GM21360 (cell line): ENCODE data around the gene TEKTIP1.
"Not testable (repeated sequence)": the region's sequence is repeated elsewhere in the genome, so short reads cannot be mapped to it uniquely, and the experiment has no call there.

ENCODE experiments used
- ATAC-seq: cut with Tn5 transposase; IDR thresholded peaks from one replicate; pipeline ENCODE4 v1.9.1; 2021; ENCODE audit warnings: mild to moderate bottlenecking, moderate library complexity; ENCODE audit not compliant: unreplicated experiment

Gene TEKTIP1

DNA sequence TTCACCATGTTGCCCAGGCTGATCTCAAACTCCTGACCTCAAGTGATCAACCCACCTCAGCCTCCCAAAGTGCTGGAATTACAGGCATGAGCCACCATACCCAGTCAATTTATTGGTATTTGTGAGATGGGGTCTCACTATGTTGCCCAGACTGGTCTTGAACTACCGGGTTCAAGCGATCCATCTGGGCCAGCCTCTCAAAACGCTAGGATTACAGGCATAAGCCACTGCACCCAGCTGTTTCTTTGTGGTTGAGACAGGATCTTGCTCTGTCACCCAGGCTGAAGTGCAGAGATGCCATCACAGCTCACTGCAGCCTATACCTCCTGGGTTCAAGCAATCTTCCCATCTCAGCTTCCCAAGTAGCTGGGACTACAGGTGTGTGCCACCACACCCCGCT, 42.8 kb downstream of the TEKTIP1 start:
- not testable (repeated sequence) for ATAC-seq

DNA sequence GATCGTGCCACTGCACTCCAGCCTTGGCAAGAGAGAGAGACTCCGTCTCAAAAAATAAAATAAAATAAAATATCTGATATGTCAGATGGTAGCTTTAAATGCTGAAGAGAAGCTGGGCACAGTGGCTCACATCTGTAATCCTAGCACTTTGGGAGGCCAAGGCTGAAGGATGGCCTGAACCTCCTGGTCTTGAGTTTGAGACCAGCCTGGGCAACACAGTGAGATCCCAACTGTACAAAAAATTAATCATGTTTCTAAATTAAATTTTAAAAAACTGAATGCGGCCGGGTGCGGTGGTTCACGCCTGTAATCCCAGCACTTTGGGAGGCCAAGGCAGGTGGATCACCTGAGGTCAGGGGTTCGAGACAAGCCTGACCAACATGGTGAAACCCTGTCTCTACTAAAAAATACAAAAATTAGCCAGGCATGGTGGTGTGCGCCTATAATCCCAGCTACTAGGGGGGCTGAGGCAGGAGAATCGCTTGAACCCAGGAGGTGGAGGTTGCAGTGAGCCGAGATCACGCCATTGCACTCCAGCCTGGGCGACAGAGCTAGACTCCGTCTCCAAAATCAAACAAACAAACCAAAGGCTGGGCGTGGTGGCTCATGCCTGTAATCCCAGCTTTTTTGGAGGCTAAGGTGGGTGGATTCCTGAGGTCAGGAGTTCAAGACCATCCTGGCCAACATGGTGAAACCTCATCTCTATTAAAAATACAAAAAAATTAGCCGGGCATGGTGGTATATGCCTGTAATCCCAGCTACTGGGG, 45.2 kb downstream of the TEKTIP1 start:
- not testable (repeated sequence) for ATAC-seq

DNA sequence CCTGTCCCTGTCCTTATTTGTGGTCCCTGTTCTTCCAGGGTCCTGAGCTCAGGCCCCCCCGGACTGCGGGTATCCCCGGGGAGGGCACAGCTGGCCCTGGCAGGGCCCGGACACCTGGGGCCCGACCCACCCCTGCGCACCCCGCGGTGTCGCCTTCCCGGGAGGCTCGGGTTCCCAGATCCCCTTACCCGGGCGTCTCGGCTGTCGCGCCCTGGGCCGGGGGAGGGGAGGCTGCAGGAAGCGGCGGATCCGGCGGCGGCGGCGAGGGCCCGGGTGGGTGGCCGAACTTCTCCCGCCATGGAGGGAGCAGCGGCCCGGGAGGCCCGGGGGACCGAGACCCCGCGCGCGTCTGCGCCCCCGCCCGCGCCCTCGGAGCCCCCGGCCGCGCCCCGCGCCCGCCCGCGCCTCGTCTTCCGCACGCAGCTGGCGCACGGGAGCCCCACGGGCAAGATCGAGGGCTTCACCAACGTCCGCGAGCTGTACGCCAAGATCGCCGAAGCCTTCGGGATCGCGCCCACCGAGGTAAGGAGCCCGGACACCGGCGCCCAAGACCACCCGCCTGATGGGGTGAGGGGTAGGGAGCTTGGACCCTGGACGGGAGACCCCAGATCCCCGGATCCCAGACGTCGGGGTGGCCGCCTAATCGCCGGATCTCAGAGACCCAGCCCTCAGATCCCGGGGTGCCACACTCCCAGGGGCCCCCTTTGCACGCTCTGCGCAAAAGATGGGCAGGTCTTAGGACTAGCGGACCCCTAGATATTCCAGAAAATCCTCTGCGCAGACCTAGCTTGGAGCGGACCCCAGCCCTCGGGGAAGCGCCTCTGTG, 46.5 kb downstream of the TEKTIP1 start, which contains the start of gene GIPC3:
Gene GIPC3, plus strand, starts transcription at position 178 of the 826 bp plus-strand sequence. Its CDS starts 120 bp downstream, at position 298.
- no peak for ATAC-seq

DNA sequence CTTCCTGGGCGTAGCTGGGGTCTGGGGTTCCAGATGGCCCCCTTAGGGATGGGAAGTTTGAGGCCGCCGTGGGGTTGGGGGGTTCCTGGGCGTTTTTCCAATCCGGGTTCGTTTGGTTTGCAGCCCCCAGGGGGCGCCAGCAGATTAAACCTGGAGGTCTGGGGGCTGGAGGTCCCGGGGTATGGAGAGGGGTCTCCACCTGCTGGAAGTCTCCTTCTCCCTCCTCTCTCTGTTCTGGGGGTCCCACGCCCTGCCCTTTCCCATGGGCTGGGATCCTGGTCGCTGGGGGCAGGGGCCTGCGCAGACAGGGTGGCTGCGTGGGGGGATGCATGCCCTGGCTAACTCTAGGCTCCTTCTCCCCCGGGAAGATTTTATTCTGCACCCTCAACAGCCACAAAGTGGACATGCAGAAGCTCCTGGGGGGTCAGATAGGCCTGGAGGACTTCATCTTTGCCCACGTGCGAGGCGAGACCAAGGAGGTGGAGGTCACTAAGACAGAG, 47.2 kb downstream of the TEKTIP1 start:
- no peak for ATAC-seq

DNA sequence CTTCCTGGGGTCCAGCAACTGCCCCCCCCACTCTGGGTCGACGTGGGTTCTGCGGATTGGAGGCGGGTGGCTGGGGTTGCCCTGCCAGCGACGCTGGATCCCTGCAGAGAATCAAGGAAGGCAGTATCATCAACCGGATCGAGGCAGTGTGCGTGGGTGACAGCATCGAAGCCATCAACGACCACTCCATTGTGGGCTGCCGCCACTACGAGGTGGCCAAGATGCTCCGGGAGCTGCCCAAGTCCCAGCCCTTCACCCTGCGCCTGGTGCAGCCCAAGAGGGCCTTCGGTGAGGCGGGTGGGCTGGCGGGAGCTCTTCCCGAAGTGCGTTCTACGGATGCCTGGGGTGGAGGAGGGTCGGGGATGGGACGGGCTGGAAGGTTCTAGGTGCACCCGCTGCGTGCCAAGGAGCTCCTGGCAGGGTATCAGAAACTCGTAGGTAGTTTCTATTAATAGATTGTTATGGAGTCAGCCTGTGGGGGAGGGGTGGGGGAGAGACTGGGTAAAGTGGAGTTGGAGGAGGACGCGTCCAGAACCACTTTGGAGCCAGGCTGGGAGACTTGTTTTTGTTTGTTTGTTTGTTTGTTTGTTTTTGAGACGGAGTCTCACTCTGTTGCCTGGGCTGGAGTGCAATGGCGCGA, 47.9 kb downstream of the TEKTIP1 start:
- ATAC-seq: no peak

DNA sequence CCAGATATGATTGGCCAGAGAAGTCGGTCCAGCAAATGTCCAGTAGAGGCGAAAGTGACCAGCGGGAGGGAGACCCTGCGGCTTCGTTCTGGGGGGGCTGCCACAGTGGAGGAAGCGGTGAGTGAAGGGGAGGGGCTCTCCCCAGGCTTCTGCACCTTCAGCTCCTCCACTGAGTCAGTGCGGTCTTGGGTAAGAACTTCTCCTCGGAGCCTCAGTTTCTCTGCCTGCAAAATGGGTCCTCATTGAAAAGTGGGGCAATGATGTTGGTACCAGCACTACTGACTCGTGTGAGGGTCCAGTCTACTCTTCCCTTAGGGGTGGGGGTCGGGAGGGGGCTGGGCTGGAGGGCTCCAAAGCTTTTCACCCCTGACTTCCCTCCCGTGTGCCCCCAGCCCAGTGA, 50.5 kb downstream of the TEKTIP1 start:
- no peak for ATAC-seq

DNA sequence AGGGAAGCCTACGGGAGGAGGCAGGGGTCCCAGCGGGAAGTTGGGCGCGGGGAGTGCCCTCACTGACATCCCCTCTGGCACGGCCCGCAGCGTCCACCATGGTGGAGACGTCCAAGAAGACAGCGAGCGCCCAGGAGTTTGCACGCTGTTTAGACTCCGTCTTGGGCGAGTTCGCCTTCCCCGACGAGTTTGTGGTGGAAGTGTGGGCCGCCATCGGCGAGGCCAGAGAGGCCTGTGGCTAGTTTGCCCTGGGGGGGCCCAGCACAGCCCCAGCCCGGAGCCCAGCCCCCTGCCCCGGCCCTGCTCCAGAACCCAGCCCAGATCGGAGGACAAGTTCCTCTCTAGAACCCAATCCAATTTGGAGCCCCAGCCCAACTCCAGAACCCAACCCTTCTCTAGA, 51.0 kb downstream of the TEKTIP1 start:
- no peak for ATAC-seq

DNA sequence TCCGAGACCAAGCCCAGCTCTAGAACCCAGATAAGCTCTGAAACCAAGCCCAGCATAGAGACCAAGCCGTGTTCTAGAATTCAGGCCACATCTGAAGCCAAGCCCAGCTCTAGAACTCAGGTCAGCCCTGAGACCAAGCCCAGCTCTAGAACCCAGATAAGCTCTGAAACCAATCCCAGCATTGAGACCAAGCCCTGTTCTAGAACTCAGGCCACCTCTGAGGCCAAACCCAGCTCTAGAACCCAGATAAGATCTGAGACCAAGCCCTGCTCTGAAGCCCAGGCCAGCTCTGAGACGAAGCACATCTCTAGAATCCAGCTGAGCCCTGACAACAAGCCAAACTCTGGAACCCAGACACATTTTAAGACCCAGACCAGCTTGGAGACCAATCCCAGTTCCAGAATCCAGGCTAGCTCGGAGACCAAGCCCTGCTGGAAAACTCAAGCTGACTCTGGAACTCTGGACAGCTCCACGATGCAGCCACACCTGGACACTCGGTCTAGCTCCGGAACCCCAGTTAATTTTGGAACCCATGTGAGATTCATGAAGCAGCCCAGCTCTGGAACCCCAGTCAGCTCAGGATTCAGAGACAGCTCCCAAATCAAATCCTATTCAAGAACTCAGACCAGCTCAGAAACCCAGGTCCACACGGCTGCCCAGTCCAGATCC, 52.2 kb downstream of the TEKTIP1 start:
- ATAC-seq: no peak

DNA sequence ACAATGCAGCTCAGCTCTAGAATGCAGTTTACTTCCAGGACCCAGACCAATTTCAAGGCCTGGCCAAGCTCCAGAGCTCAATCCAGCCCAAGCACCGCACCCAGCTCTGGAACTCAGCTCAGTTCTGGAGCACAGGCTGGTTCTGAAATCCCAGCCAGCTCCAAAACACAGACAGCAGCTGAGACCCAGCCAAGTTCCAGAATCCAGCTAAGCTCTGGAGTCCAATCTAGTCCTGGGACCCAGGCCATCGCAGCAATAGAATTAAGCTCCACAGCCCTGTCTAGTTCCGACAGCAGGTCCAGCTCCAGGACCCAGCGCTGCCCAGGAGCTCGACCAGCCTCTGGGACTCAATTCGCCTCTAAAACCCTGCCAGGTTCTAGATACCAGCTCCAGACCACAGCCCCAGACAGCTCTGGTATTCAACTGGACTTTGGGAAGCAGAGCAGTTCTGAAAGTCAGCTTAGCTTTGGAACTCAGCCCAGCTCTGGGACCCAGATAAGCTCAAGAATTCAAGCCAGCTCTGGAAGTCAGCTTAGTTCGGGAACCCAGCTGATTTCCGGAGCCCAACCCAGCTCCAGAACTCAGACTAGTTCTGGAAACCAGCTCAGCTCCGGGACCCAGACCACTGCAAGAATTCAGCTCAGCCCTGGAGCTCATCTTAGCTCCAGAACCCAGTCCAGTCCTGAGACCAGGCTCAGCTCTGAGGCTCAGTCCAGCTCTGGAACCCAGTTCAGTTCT, 53.1 kb downstream of the TEKTIP1 start:
- ATAC-seq: no peak

DNA sequence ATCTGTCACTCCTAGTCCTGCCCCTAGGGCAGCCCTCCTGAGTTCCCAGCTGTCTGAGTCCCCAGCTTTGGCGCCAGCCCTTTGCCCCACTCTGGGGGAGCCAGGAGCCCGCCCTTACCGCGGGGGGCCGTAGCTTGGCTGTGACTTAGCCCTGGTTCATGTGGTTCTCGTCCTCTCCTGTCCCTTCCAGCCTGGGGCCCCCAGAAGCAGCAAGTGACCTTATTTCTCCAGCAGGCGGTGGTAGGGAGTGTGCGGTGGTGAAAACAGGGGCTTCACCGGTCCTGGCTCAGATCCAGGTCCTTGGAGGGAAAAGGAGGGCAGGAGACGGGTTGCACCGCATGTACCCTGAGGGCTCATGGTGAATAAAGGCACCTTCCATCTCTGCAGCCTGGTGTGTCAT, 54.2 kb downstream of the TEKTIP1 start:
- no peak for ATAC-seq
